Measurements from ENCODE around the gene MT1F.
"Not testable (repeated sequence)": the region's sequence is repeated elsewhere in the genome, so short reads cannot be mapped to it uniquely, and the experiment has no call there.

The MT1F gene

DNA sequence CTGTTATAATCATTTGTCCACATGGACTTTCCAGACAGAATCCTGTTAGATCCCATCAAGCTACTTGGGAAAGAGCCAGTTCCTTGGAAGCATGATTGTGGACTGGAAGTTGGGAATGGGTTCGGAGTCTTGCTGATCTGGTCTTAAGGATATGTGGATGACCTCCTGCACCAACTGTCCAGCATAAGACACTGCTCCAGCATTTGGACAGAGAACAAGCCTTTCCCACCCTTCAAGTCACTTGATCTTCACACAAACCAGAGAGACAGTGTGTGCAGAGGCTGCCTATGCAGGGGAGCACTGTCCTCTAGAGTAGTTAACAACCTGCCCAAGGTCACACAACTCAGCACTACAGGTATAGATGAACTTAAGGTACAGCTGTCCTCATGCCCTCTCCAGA, 11.9 kb upstream of the MT1F start:
- DNase-seq = no peak

- DNase-seq = no peak
Observed at GRCh38 chr16:56647641-56648431, 9.9 kb upstream of the MT1F start.

DNA sequence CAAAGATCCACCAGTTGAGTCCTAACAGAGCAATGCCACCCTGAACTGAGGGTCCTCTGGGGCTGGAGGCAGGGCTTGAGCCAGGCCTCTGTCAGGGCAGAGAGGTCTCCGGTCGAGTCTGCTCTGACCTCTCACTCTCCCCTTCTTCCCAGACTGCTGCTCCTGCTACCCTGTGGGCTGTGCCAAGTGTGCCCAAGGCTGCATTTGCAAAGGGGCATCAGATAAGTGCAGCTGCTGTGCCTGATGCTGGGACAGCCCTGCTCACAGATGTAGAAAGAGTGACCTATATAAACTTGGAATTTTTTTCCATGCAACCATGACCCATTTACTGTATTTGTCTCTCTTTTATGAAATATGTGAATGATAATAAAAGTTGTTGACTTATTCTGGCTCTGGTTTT, 8.5 kb upstream of the MT1F start:
- DNase-seq = no peak

GRCh38 chr16:56649820-56650219, 7.9 kb upstream of the MT1F start:
- DNase-seq = no peak

- DNase-seq = no peak
Observed at GRCh38 chr16:56651586-56651985, 6.2 kb upstream of the MT1F start, which contains the start of gene MT1B. TSS of gene MT1B (plus strand) at chr16:56651886. CDS start at chr16:56651954, 68 bp downstream.

DNA sequence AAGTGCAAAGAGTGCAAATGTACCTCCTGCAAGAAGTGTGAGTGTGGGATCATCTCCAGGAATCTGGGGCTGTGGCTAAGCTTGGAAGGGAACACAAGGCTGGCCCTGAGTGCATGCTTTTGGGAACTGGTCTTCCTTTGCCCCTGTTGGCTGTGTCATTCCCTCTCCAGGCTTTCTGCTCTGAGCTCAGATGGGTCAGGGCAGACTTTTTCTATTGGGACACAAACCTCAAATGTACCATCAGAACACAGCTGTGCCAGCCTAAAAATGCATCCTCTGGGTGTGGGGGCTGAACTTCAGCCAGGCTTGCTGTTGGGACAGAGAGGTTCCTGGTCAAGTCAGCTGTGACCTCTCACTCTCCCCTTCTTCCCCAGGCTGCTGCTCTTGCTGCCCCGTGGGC, 5.2 kb upstream of the MT1F start:
- no peak for DNase-seq

DNA sequence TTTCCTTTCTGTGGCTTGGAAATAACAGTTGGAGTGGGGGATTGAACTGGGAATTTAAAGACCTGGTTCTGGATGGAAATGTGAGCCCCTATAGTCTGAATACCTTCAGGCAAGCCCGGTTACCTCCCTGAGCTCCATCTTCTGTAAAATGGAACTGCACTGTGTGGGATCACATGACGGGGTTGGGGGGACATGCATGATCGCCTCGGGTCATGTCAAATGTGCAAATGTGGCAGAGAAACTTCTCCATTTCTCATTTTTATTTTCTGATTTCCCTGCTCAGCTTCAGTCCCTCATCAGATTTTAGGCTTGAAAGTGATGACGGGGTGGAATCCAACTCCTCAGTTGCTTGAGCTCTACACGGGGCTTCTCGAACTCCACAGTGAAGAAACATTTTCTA, 4.5 kb upstream of the MT1F start:
- no peak for DNase-seq

DNA sequence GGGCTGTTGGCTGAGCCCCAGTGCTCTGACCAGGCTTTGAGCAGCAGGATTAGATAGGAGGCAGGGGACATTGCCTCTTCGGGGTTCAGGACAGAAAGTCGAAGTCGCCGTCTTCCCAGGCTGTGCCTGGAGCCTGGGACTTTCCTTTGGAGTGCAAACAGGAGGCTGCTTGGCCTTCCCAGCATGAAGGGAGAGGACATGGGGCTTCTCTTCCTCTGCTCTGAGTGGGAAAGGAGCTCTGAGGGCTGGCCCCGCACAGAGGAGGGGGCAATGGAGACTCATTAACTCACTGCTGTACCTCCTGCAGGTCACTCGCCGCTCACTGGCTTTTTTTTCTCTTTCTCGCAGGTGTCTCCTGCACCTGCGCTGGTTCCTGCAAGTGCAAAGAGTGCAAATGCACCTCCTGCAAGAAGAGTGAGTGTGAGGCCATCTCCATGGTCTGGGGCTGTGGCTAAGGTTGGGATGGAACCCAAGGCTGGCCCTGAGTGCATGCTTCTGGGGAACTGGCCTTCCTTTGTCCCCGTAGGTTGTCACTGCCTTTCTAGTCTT, 642 bp downstream of the MT1F start:
- DNase-seq = no peak

DNA sequence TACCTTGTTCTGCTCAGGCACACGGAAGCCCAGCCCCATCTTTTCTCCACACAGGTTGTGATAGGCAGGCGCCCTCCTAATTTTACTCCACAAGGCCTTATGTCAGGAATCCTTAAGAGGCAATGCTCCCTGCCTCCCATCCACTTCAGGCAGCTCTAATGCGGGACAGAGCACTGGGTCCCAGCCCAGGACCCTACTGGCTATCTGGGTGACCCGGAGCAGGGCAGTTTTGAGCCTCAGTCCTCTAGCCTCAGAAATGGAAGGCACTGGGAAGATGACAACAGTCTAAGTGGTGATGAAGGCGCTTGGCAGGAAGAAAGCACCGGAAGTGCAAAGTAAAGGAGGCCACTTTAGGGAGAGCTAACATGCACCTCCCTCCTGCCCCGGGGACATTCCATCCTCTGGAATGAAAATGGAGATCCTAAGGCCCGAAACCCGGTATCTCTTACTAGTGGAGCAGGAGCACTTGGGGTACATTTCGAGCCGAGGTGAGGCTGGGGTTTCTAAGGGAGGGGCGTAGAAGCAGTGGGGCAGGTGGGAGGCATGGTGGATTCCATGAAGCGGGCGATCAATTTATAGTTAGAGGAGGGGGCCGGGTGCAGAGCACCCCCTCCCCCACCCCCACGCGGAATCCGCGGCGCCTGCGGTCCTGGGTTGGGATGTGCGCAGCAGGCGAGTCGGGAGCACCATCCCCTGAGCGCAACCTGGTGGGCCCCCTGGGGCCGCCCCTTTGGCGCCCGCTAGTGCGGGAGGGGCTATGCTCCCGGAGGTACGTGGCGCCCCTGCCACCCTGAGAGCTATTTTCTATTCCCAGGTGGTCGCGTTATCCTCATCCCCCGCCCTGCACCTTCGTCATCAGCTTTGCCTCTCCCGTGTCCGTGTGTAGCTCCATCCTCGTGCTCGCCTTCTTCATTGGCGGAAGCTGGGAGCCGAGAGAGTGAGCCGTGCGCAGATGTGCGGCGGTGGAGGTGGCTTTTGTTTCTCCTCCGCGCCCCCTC, 4.9 kb downstream of the MT1F start:
- DNase-seq = no peak

- DNase-seq = no peak
Observed at GRCh38 chr16:56664506-56664905, 6.7 kb downstream of the MT1F start.

DNA sequence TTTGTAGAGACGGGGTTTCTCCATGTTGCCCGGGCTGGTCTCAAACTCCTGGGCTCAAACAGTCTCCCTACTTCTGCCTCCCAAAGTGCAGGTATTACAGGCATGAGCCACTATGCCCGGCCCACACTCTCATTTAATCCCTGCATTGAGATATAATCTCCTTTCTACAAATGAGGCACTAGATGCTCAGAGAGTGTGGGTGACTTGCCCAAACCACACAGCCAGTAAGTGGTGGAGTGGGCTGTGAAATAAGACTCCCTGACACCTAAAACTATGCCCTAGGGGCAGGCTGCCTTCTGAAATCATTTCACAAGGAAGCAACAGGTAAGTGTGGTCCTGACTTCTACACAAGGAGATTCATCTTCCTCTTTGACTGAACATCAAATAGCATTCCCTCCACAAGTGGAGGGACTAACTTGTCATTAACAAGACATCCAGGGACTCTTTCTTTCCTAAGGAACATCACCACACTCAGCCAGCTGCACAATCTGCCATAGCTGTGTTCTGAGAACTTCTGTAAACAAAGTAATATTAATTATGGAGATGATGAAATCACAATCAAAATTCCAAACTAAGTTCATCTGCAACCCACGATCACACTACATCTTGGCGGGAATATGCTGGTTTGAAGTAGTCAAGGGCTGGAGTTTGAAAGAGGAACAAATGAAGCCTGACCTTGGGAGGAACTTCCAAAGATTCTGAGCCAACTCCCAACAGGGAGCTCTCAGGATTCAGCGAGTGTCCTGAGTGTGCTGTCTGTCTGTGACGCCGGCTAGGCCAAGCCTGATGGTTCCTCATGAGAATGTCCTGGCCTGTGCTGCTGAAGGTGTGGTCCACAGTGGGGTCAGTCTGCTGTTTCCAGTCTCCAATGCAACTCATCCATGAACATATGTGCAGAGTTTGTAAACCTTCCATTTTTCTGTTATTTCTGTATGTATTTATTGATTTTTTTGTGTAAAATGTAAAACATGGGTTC, 7.8 kb downstream of the MT1F start:
- DNase-seq = not testable (repeated sequence)

- no peak for DNase-seq
Observed at GRCh38 chr16:56667581-56668571, 10.1 kb downstream of the MT1F start, which contains the start of gene MT1G. TSS of gene MT1G (minus strand) at chr16:56668065. CDS start at chr16:56667993, 72 bp downstream.

- no peak for DNase-seq
Observed at GRCh38 chr16:56669005-56669839, 11.5 kb downstream of the MT1F start, which contains the start of gene MT1H. TSS of gene MT1H (plus strand) at chr16:56669814. CDS start at chr16:56669885, 71 bp downstream.

DNA sequence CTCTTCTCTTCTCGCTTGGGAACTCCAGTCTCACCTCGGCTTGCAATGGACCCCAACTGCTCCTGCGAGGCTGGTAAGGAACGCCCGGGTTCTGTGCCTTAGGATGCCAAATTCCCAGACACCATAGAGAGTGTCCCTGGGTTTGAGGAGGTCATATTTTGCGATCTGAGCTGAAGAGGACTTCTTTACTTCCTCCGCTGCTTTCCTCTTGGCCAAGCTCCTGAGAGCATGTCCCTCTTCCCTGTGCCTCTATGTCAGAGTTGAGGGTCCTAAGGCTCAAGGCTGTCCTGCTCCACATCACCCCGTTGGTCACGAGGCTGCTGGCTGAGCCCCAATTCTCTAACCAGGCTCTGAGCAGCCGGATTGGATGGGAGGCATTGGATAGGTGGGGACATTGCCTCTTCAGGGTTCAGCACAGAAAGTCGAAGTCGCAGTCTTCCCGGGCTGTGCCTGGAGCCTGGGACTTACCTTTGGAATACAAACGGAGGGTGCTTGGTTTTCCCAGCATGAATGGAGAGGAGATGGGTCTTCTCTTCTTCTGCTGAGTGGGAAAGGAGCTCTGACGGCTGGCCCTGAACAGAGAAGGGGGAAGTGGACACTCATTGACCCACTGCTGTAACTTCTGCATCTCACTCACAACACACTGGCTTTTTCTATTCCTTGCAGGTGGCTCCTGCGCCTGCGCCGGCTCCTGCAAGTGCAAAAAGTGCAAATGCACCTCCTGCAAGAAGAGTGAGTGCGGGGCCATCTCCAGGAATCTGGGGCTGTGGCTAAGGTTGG, 12.3 kb downstream of the MT1F start:
- DNase-seq = no peak

DNA sequence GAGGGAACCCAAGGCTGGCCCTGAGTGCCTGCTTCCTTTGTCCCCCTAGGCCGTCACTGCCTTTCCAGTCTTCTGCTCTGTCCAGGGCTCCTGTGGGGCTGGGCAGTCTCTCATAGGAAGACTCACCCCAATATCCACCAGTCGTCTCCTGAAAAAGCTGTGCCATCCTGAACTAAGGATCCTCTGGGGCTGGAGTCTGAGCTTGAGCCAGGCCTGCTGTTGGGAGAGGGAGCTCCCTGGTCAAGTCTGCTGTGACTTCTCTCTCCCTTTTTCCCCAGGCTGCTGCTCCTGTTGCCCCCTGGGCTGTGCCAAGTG, 12.8 kb downstream of the MT1F start:
- DNase-seq = no peak

DNA sequence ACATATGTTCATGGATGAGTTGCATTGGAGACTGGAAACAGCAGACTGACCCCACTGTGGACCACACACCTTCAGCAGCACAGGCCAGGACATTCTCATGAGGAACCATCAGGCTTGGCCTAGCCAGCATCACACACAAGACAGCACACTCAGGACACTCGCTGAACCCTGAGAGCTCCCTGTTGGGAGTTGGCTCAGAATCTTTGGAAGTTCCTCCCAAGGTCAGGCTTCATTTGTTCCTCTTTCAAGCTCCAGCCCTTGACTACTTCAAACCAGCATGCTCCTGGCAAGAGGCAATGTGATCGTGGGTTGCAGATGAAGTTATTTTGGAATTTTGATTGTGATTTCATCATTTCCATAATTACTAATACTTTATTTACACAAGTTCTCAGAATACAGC, 13.9 kb downstream of the MT1F start:
- DNase-seq = not testable (repeated sequence)

DNA sequence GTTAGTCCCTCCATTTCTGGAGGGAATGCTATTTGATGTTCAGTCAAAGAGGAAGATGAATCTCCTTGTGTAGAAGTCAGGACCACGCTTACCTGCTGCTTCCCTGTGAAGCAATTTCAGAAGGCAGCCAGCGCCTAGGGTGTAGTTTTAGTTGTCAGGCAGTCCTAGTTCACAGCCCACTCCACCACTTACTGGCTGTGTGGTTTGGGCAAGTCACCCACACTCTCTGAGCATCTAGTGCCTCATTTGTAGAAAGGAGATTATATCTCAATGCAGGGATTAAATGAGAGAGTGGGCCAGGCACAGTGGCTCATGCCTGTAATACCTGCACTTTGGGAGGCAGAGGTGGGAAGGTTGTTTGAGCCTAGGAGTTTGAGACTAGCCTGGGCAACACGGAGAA, 14.4 kb downstream of the MT1F start:
- not testable (repeated sequence) for DNase-seq

- no peak for DNase-seq
Observed at GRCh38 chr16:56672761-56673536, 15.2 kb downstream of the MT1F start.

Data from NCI-H524 treated with DMSO at 0.1 percent for 48 hours (cell line).